Astrocyte (in vitro differentiated cells and primary cell): ENCODE data around the gene PIGN.

Experiments
- CTCF ChIP-seq: IDR thresholded peaks from 2 replicates; pipeline ENCODE4 v1.5.1; 2011; ENCODE audit warnings: low read depth, mild to moderate bottlenecking, inconsistent platforms, low read length, moderate library complexity; ENCODE audit not compliant: insufficient read depth
- EZH2 ChIP-seq: IDR thresholded peaks from 2 replicates; pipeline ENCODE4 v1.6.1; 2012; ENCODE audit warnings: mild to moderate bottlenecking, low read length, inconsistent platforms; ENCODE audit not compliant: insufficient read depth

GRCh38 chr18:62037989-62038778 lies 148.7 kb downstream of the PIGN start:
- no peak for TF ChIP-seq CTCF
- no peak for TF ChIP-seq EZH2
